Raji (cell line): ENCODE results near the gene NET1.

Experiments used
- POLR2A ChIP-seq: IDR thresholded peaks from 2 replicates; pipeline ENCODE4 v1.6.1; 2011; ENCODE audit warnings: low read depth, low read length, control low read depth; ENCODE audit not compliant: insufficient read depth

Gene NET1

GRCh38 chr10:5449227-5449626, 36.9 kb downstream of the NET1 start:
- TF ChIP-seq POLR2A: no peak

GRCh38 chr10:5449823-5450222, 37.5 kb downstream of the NET1 start:
- TF ChIP-seq POLR2A: no peak

- no peak for TF ChIP-seq POLR2A
Measured at GRCh38 chr10:5450605-5451384, 38.4 kb downstream of the NET1 start.

GRCh38 chr10:5453749-5454489, 41.6 kb downstream of the NET1 start:
- no peak for TF ChIP-seq POLR2A

GRCh38 chr10:5456563-5456962, 44.2 kb downstream of the NET1 start:
- TF ChIP-seq POLR2A: no peak

- TF ChIP-seq POLR2A: no peak
Measured at GRCh38 chr10:5457741-5458140, 45.4 kb downstream of the NET1 start.

- TF ChIP-seq POLR2A: no peak
Measured at GRCh38 chr10:5458425-5458824, 46.1 kb downstream of the NET1 start.

- no peak for TF ChIP-seq POLR2A
Measured at GRCh38 chr10:5458949-5459747, 46.8 kb downstream of the NET1 start.

GRCh38 chr10:5460468-5461202, 48.3 kb downstream of the NET1 start:
- no peak for TF ChIP-seq POLR2A

GRCh38 chr10:5461203-5461588, 48.8 kb downstream of the NET1 start:
- no peak for TF ChIP-seq POLR2A

- TF ChIP-seq POLR2A: no peak
Measured at GRCh38 chr10:5461914-5462840, 49.8 kb downstream of the NET1 start.

GRCh38 chr10:5462841-5463293, 50.5 kb downstream of the NET1 start:
- TF ChIP-seq POLR2A: no peak

GRCh38 chr10:5464546-5464945, 52.2 kb downstream of the NET1 start:
- TF ChIP-seq POLR2A: no peak

- no peak for TF ChIP-seq POLR2A
Measured at GRCh38 chr10:5465976-5466450, 53.7 kb downstream of the NET1 start.
